H9 (cell line): ENCODE results near the gene BRSK2. TPM values are rescaled to one million over a fixed set of nuclear protein-coding genes. Genes with fewer than 3 reads are reported as not detected.

Experiments
- DNase-seq: peaks from one replicate; pipeline ENCODE4 v3.0.0-alpha.2; 2017
- H2AFZ ChIP-seq: one replicate; pipeline ENCODE4 v1.6.1; 2013; ENCODE audit warnings: mild to moderate bottlenecking, low read length, control low read depth, moderate library complexity
- H2AK5ac ChIP-seq: 2 replicates; pipeline ENCODE4 v1.6.1; 2013; ENCODE audit warnings: low read length, control low read depth, mixed read lengths; ENCODE audit not compliant: insufficient read length
- H2BK120ac ChIP-seq: one replicate; pipeline ENCODE4 v1.6.1; 2013; ENCODE audit warnings: low read depth, mild to moderate bottlenecking, low read length, control low read depth, inconsistent platforms; ENCODE audit not compliant: poor library complexity, severe bottlenecking
- H2BK12ac ChIP-seq: 2 replicates; pipeline ENCODE4 v1.6.1; 2013; ENCODE audit warnings: low read length, control low read depth, mixed read lengths, low read depth; ENCODE audit not compliant: insufficient read length
- H2BK15ac ChIP-seq: 2 replicates; pipeline ENCODE4 v1.6.1; 2013; ENCODE audit warnings: low read depth, low read length, control low read depth
- H2BK20ac ChIP-seq: one replicate; pipeline ENCODE4 v1.6.1; 2013; ENCODE audit warnings: low read depth, mild to moderate bottlenecking, low read length, control low read depth, inconsistent platforms; ENCODE audit not compliant: poor library complexity, severe bottlenecking
- H2BK5ac ChIP-seq: 2 replicates; pipeline ENCODE4 v1.6.1; 2013; ENCODE audit warnings: low read length, control low read depth, mixed read lengths; ENCODE audit not compliant: insufficient read length
- H3K14ac ChIP-seq: 2 replicates; pipeline ENCODE4 v1.6.1; 2013; ENCODE audit warnings: low read length, control low read depth; ENCODE audit not compliant: insufficient read depth
- H3K18ac ChIP-seq: 2 replicates; pipeline ENCODE4 v1.6.1; 2013; ENCODE audit warnings: low read depth, mild to moderate bottlenecking, mixed read lengths, low read length, control low read depth; ENCODE audit not compliant: insufficient read length
- H3K23ac ChIP-seq: 2 replicates; pipeline ENCODE4 v1.6.1; 2013; ENCODE audit warnings: low read length, control low read depth, mixed read lengths, low read depth; ENCODE audit not compliant: insufficient read length
- H3K23me2 ChIP-seq: 2 replicates; pipeline ENCODE4 v1.6.1; 2013; ENCODE audit warnings: low read depth, mild to moderate bottlenecking, mixed read lengths, low read length, control low read depth; ENCODE audit not compliant: insufficient read length, poor library complexity, severe bottlenecking
- H3K27ac ChIP-seq: 2 replicates; pipeline ENCODE4 v1.5.1; 2013; ENCODE audit warnings: low read length, control low read depth, mixed read lengths, low read depth; ENCODE audit not compliant: insufficient read length
- H3K27me3 ChIP-seq: 2 replicates; pipeline ENCODE4 v1.6.1; 2013; ENCODE audit warnings: low read length, control low read depth, inconsistent platforms; ENCODE audit not compliant: insufficient read depth
- H3K4ac ChIP-seq: 2 replicates; pipeline ENCODE4 v1.6.1; 2013; ENCODE audit warnings: low read depth, mild to moderate bottlenecking, control low read depth, inconsistent platforms, low read length, moderate library complexity
- H3K4me1 ChIP-seq: 2 replicates; pipeline ENCODE4 v1.6.1; 2013; ENCODE audit warnings: low read length, control low read depth, inconsistent platforms; ENCODE audit not compliant: insufficient read depth
- H3K4me2 ChIP-seq: 2 replicates; pipeline ENCODE4 v1.6.1; 2013; ENCODE audit warnings: low read length, control low read depth, mixed read lengths; ENCODE audit not compliant: insufficient read length, insufficient read depth
- H3K56ac ChIP-seq: 2 replicates; pipeline ENCODE4 v1.6.1; 2013; ENCODE audit warnings: low read depth, mild to moderate bottlenecking, mixed read lengths, low read length, control low read depth; ENCODE audit not compliant: insufficient read length
- H3K79me1 ChIP-seq: 2 replicates; pipeline ENCODE4 v1.6.1; 2013; ENCODE audit warnings: low read depth, mild to moderate bottlenecking, moderate library complexity, low read length, control low read depth, inconsistent platforms; ENCODE audit not compliant: insufficient read depth, poor library complexity, severe bottlenecking
- H3K79me2 ChIP-seq: 2 replicates; pipeline ENCODE4 v1.6.1; 2013; ENCODE audit warnings: low read length, control low read depth, inconsistent platforms; ENCODE audit not compliant: insufficient read depth
- H3K9ac ChIP-seq: 2 replicates; pipeline ENCODE4 v1.6.1; 2013; ENCODE audit warnings: low read length, control low read depth, mixed read lengths; ENCODE audit not compliant: insufficient read length; ENCODE audit errors: extremely low read depth
- H3K9me3 ChIP-seq: one replicate; pipeline ENCODE4 v1.6.1; 2013; ENCODE audit warnings: low read depth, low read length, inconsistent platforms; ENCODE audit not compliant: control insufficient read depth
- H3T11ph ChIP-seq: one replicate; pipeline ENCODE4 v1.6.1; 2013; ENCODE audit warnings: mild to moderate bottlenecking, low read length, control low read depth, inconsistent platforms
- H4K20me1 ChIP-seq: one replicate; pipeline ENCODE4 v1.6.1; 2013; ENCODE audit not compliant: control insufficient read depth, insufficient read length, insufficient read depth
- H4K5ac ChIP-seq: 2 replicates; pipeline ENCODE4 v1.6.1; 2013; ENCODE audit warnings: low read depth, mild to moderate bottlenecking, mixed read lengths, low read length, control low read depth; ENCODE audit not compliant: insufficient read length
- H4K8ac ChIP-seq: replicated peaks from 2 replicates; pipeline ENCODE4 v1.6.1; 2013; ENCODE audit warnings: low read length, control low read depth, mixed read lengths, low read depth; ENCODE audit not compliant: insufficient read length
- H4K91ac ChIP-seq: 2 replicates; pipeline ENCODE4 v1.6.1; 2013; ENCODE audit warnings: low read depth, mild to moderate bottlenecking, moderate library complexity, mixed read lengths, low read length, control low read depth; ENCODE audit not compliant: insufficient read length
- H3K27ac Mint-ChIP-seq, 3 experiments: 2 replicates in 2 of 3; 3 replicates in 1 of 3; pipeline ENCODE4 v1.8.0; 2020 to 2021; ENCODE audit warnings: mixed read lengths in 3 of 3, mild to moderate bottlenecking in 1 of 3, moderate library complexity in 1 of 3
- H3K27me3 Mint-ChIP-seq: 2 replicates; pipeline ENCODE4 v1.8.0; 2021; ENCODE audit warnings: low read depth, mild to moderate bottlenecking, moderate library complexity, mixed read lengths
- H3K36me3 Mint-ChIP-seq, 3 experiments: 2 replicates in 2 of 3; 3 replicates in 1 of 3; pipeline ENCODE4 v1.8.0; 2020 to 2021; ENCODE audit warnings: low read depth in 3 of 3, mixed read lengths in 3 of 3; ENCODE audit not compliant: insufficient read depth in 1 of 3
- H3K4me1 Mint-ChIP-seq, 2 experiments: 2 replicates each; pipeline ENCODE4 v1.8.0; 2020; ENCODE audit warnings: mixed read lengths in 2 of 2
- H3K4me3 Mint-ChIP-seq, 2 experiments: 2 replicates in 1 of 2; 3 replicates in 1 of 2; pipeline ENCODE4 v1.8.0; 2020 to 2021; ENCODE audit warnings: mild to moderate bottlenecking in 2 of 2, mixed read lengths in 2 of 2, moderate library complexity in 1 of 2
- H3K9me3 Mint-ChIP-seq, 2 experiments: 2 replicates in 1 of 2; 3 replicates in 1 of 2; pipeline ENCODE4 v1.8.0; 2020; ENCODE audit warnings: mild to moderate bottlenecking in 2 of 2, mixed read lengths in 2 of 2, moderate library complexity in 1 of 2
- CTCF ChIP-seq: fragments of 200-600 bp; sonication (generic); conservative IDR thresholded peaks from 3 replicates; pipeline ENCODE4 v1.8.0; 2021; ENCODE audit warnings: antibody characterized with exemption, mild to moderate bottlenecking
- WGBS: extraction: QIAGEN DNeasy Blood & Tissue Kit; methylation state at CpG from one replicate; pipeline ENCODE4 v1.1.7; 2013; ENCODE audit warnings: missing lambda C conversion rate, low lambda C conversion rate, mixed read lengths; ENCODE audit not compliant: insufficient read length; ENCODE audit errors: extremely low coverage; 5-methylcytosine and 5-hydroxymethylcytosine counted together
- total RNA-seq: library from RNA; stranded (reverse); gene quantifications from 2 replicates; pipeline ENCODE4 v1.2.1, GENCODE V29; 2021

Gene BRSK2
- total RNA-seq, 1 experiment from 2014 or later = 28.4 TPM

- H3K9me3 Mint-ChIP-seq = no peaks in the 10 kb centered on the region
- no peaks in the 10 kb centered on the region for H3K79me1 ChIP-seq
- H2AK5ac ChIP-seq = no peak overlapping the region
- H2BK5ac ChIP-seq = no peak overlapping the region
- no peak overlapping the region for H4K8ac ChIP-seq
- H3K4ac ChIP-seq = no peak overlapping the region
- no peaks in the 10 kb centered on the region for H3K23me2 ChIP-seq
- TF ChIP-seq CTCF = no peak
- peaks cover 5 to 10% (median 5%) of the 10 kb centered on the region in 3 experiments; a peak in 3 of 7 replicates for H3K36me3 Mint-ChIP-seq
- H3K27me3 Mint-ChIP-seq = no peaks in the 10 kb centered on the region
- H2BK12ac ChIP-seq = no peak overlapping the region
- H3K56ac ChIP-seq = no peak overlapping the region
- no peak overlapping the region for H3K4me3 Mint-ChIP-seq
- H3K4me2 ChIP-seq = no peak overlapping the region
- H2AFZ ChIP-seq = no peak overlapping the region
- H2BK20ac ChIP-seq = no peak overlapping the region
- H3K14ac ChIP-seq = no peak overlapping the region; the same call in 1 of the 2 replicates
- no CpG with 5 or more reads among the region's 13 CpGs for WGBS
- no peak overlapping the region for H3K27ac Mint-ChIP-seq
- no peak overlapping the region for H4K5ac ChIP-seq
- no peak overlapping the region for H3K27ac ChIP-seq
- H3K4me1 Mint-ChIP-seq = peaks cover 3 to 18% of the 10 kb centered on the region in 2 experiments; a peak in 3 of 4 replicates
- H3K9me3 ChIP-seq = no peaks in the 10 kb centered on the region
- no peak overlapping the region for H3K9ac ChIP-seq
- H3K27me3 ChIP-seq = no peaks in the 10 kb centered on the region
- no peak for DNase-seq
- H3K79me2 ChIP-seq = no peaks in the 10 kb centered on the region
- no peak overlapping the region for H3K23ac ChIP-seq
- no peaks in the 10 kb centered on the region for H4K20me1 ChIP-seq
- H2BK15ac ChIP-seq = no peak overlapping the region
- H4K91ac ChIP-seq = no peak overlapping the region
- no peak overlapping the region for H3K18ac ChIP-seq
- H3K4me1 ChIP-seq = no peaks in the 10 kb centered on the region
- H3T11ph ChIP-seq = no peak overlapping the region
- no peak overlapping the region for H2BK120ac ChIP-seq
Measured at GRCh38 chr11:1457326-1457680, 67.6 kb downstream of the BRSK2 start.
